GM19240 (cell line): Measurements from ENCODE around the gene PTPRCAP.
A peak's percentile ranks its signal among the peaks of the same experiment; 100 is the strongest.

Source experiments
- DNase-seq: peaks from one replicate; pipeline ENCODE4 v3.0.0; 2011; ENCODE audit warnings: low spot score; ENCODE audit not compliant: insufficient read length

The PTPRCAP gene

DNA sequence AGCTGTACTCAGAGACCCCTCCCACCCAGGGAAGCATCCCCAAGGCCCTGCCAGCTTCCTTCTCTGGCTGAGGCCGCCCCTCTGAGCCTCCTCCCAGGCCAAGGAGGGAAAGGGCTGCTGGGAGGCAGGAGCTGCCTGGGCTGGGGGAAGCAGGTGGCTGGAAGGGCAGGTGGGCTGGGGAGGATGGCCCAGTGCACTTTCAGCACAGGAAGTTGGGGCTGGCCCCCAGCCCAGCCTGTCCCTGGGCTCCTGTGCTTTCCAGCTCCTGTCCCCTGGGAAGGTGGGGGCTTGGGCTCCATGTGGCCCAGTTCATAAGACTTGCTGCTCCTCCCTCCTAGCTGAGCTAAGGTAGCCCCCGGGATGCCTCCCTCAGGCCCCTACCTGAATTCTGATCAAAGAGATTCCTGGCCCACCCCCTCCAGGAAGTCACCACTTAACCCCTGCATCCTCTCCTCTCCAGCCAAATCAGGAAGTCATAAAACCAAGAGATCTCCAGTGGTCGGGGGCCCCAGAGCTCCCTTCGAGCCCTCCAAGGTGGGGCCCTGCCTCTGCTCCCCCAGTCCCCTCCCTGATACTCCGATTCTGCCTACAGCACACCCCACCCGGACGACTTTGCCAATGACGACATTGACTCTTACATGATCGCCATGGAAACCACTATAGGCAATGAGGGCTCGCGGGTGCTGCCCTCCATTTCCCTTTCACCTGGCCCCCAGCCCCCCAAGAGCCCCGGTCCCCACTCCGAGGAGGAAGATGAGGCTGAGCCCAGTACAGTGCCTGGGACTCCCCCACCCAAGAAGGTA lies 40.7 kb downstream of the PTPRCAP start:
- DNase-seq, result no peak

DNA sequence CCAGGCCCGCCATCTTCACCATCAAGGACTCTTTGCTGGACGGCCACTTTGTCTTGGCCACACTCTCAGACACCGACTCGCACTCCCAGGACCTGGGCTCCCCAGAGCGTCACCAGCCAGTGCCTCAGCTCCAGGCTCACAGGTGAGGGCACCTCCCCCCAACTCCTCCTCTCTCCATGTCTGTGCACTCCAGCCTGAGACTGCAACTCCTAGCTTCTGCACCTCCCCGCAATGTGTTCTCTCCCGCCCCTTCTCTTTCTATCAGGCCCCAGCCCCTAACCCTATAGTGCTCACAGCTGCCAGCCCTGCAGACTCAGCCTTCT lies 41.3 kb downstream of the PTPRCAP start:
- DNase-seq, result no peak

DNA sequence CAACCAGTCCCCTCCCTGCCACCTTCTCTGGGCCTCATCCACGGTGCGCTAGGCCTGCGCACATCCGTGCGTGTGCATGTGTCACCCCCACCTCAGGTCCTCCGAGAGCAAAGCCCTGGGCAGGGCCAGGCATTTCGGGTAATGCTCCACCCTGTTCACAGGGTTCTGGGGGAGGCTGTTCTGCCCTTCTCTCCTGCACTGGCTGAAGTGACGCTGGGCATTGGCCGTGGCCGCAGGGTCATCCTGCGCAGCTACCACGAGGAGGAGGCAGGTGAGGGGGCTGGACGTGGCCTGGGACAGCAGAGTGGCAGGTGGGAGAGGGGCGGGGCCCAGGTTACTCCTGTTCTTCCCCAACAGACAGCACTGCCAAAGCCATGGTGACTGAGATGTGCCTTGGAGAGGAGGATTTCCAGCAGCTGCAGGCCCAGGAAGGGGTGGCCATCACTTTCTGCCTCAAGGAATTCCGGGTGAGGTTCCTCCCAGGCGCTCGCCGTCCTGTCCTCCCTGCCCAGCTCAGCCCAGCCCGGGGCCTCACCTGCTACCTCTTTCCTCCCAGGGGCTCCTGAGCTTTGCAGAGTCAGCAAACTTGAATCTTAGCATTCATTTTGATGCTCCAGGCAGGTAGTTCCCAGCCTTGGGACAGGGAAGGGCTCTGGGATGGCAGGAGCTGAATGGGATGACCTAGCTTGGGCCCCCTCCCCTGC lies 41.8 kb downstream of the PTPRCAP start:
- no peak for DNase-seq

DNA sequence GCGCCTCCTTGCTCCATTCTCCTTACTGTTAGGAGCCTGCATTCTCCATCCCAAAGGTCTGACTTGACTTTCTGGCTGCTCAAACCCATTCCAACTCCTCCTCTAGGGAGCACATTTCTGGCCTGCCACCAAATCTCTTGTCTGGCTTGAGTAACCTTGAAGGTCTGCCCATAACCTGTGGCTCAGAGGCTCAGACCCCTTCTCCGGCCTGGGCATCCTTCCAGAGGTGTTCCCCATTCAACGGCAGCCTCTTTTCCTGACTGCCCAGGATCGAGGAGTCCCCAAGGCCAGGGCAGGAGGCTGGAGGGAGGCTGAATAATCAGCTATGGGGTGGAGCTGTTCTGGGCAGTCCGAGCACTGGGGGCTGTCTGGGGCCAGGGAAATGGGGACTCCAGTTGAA lies 43.5 kb downstream of the PTPRCAP start:
- no peak for DNase-seq

DNA sequence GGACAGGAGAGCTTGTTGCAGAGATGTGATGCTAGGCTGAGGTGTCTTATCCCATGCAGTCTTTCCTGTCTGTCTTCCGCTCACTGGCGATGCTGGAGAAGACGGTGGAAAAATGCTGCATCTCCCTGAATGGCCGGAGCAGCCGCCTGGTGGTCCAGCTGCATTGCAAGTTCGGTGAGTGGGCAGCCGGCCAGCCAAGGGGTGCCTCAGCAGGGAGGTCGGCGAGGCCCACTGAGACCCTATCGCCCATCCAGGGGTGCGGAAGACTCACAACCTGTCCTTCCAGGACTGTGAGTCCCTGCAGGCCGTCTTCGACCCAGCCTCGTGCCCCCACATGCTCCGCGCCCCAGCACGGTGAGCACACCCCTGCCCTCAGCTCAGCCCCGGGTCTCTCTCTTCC lies 44.0 kb downstream of the PTPRCAP start:
- no peak for DNase-seq

DNA sequence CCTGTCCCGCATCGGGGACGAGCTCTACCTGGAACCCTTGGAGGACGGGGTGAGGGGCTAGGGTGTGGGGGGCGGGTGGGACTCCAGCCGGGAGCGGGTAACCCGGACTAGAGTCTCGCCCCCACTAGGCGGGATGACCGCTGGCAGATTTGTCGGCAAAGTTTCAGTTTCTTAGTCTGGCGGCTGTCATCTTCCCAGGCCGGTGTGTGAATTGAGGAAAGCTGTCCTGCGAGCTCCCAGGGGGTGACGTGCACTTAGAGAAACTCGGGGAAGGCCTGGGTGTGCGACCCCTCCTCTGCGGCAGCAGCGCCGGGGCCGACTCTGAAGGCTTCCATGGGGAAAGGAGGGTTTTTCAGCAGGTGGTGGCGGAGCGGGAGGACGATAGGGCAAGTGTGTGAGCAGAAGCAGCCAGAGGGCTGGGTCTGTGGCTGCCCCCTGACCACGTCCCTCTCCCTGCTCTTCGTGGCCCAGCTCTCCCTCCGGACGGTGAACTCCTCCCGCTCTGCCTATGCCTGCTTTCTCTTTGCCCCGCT lies 45.2 kb downstream of the PTPRCAP start:
- no peak for DNase-seq

DNA sequence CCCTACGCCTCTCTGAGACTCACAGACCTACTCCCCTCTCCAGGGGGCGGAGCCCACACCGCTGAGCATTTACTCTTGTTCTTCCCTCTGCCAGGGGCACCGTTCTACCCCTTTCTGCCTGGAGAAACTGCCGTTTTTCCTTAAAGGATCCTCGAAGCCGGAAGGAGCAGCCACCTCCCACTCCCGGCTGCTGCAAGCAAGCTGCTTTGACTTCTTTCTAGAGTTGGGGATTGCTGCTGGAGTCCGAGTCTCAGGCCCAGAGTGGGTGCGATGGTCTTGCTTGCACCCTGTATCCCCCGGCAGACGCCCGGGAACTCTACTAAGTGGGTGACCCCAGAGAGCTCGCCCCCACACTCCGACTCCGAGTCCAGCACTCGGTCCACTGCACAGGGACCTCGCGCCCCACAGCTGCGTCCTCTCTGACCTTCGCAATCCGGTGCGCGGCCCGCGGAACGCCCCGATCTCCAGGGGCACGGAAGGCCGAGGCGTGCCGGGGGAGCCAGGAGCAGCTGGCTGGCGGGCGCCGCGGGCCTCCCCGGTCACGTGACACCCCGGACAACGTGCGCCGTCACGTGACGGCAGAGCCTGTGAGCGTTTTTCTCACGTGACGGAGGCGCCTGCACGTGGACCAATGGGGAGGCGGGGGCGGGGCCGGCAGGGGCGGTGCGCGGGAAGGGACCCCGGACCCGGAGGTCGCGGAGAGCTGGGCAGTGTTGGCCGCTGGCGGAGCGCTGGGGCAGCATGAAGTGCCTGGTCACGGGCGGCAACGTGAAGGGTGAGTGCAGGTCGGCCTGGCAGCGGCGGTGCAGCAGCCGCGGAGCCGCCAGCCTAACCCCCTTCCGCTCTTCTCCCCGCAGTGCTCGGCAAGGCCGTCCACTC lies 45.9 kb downstream of the PTPRCAP start, which contains the start of gene RAD9A:
RAD9A (plus strand) TSS at position 683 of the 879 bp plus-strand sequence; CDS start at position 742, 59 bp downstream.
- DNase-seq, result peak; percentile 97

DNA sequence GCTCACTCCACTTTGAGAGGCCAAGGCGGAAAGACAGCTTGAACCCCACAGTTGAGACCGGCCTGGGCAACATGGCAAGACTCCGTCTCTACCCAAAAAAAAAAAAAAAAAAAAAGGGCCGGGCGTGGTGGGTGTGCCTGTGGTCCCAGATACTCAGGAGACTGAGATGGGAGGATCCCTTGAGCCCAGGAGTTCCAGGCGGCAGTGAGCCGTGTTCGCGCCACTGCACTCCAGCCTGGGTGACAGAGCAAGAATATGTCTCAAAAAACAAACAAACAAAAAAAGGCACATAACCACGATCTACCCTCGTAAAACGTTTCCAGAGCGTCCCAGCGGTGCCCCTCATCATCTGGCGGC lies 46.6 kb downstream of the PTPRCAP start:
- DNase-seq, result no peak

DNA sequence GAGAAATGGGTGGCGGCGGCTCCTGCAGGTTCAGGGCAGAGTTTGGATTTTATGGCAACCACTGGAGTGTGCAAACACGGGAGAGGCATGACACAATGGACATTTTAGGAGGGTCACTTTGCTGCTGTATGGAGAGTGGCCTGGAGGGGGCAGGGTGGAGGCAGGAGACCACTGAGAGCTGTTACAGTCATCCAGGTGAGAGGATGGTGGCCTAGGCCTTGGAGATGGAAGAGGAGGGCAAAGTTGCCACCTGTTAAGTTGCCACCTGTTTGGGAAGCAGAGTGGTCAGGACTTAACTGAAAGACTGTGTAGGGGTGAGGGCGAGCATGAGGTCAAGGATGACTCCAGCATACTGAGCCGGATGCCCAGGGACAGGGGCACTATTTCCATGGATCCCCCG lies 48.0 kb downstream of the PTPRCAP start:
- no peak for DNase-seq

DNA sequence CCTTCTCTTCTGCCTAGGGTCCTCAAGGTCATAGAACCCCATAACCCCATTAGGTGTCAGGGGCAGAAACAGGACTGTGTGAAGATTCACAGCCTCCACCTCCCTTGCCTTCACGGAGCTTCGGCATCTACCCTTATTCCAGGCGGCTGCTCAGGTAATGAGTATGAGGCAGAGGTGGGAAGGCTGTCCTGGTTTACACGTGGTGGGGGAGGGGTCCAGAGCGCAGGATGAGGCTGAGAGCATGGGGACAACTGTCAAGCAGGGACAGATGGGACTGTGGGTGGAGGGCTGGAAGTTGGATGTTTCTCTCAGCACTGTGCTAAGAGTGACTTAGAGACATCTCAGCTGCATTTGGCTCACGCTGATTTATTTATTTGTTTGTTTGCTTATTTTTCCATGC lies 50.0 kb downstream of the PTPRCAP start:
- no peak for DNase-seq

DNA sequence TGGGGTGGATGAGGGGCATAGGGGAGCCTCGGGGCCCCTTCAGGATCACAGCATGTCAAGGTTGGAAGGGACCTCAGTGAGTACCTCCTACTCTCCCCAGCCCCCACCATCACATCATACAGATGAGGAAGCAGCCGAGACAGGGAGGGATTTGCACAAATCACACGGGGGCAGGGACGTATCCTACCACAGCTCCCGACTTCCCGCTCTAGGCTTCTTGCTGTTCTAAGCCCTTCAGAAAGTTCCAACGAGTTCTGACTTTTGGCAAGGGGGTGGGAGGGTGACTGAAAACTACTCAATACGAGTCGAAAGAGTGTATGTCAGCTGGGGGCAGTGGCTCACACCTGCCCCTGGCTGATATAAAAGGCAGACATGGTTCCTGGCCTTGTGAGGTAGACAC lies 50.4 kb downstream of the PTPRCAP start:
- DNase-seq, result no peak
